Retinal pigment epithelial cell (primary cell): ENCODE measurements around the gene WWC1.

Experiments used
- DNase-seq: peaks from one replicate; pipeline ENCODE4 v3.0.0-alpha.2; 2010; ENCODE audit warnings: low read depth
- H3K4me3 ChIP-seq: 2 replicates; pipeline ENCODE4 v1.5.1; 2011; ENCODE audit warnings: mild to moderate bottlenecking, low read length, control low read depth, moderate library complexity
- CTCF ChIP-seq: conservative IDR thresholded peaks from 2 replicates; pipeline ENCODE4 v1.5.1; 2011; ENCODE audit warnings: low read depth, low read length, control low read depth, inconsistent platforms

WWC1 gene

GRCh38 chr5:168327019-168327421, 35.6 kb downstream of the WWC1 start:
- no peak overlapping the region for H3K4me3 ChIP-seq
- no peak for DNase-seq
- no peak for TF ChIP-seq CTCF

- no peak for DNase-seq
- H3K4me3 ChIP-seq = no peak overlapping the region
- no peak for TF ChIP-seq CTCF
Measured at GRCh38 chr5:168327451-168327850, 36.0 kb downstream of the WWC1 start.

GRCh38 chr5:168327994-168328393, 36.5 kb downstream of the WWC1 start:
- no peak for DNase-seq
- TF ChIP-seq CTCF = no peak
- no peak overlapping the region for H3K4me3 ChIP-seq

DNA sequence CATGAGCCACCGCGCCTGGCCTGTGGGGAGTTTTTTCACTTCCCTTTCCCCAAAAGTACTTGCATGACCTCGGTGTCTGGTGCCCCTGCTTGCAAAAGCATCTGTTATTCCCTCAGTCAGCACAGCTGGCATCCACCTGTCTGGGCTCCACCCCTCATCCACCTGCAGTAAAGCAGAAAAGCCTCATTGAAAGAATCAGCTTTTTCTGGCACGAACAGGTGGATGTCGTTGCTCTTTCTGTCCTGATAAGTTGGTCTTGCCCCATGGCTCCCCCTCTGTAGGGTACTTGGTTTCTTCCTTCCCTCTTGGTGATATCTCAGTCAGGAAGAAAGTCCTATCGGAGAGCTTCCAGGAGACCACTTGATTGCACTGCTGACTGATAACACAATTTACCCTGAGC, 37.4 kb downstream of the WWC1 start:
- no peak overlapping the region for H3K4me3 ChIP-seq
- DNase-seq = no peak
- no peak for TF ChIP-seq CTCF

DNA sequence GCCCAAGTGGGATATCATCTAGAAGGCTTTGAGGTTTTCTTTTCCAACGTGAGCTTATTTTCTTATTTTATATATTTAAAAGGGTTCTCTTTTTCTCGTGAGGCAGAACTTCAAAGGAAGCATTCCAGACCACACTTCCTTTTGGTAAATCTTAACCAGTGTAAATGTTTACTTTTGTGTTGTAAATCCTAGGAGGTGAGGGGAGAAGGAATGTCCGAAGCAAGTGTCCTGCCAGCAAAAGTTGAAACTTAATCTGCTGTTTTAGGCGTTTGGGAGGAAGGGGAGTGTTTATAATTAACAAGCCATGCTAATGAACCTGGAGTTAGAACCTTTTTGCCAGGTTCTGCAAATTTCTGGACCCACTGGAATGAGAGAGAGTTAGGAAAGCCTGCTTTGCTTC, 37.9 kb downstream of the WWC1 start:
- TF ChIP-seq CTCF = no peak
- no peak for DNase-seq
- H3K4me3 ChIP-seq = no peak overlapping the region

- no peak overlapping the region for H3K4me3 ChIP-seq
- no peak for DNase-seq
- no peak for TF ChIP-seq CTCF
Measured at GRCh38 chr5:168332042-168332441, 40.6 kb downstream of the WWC1 start.

DNA sequence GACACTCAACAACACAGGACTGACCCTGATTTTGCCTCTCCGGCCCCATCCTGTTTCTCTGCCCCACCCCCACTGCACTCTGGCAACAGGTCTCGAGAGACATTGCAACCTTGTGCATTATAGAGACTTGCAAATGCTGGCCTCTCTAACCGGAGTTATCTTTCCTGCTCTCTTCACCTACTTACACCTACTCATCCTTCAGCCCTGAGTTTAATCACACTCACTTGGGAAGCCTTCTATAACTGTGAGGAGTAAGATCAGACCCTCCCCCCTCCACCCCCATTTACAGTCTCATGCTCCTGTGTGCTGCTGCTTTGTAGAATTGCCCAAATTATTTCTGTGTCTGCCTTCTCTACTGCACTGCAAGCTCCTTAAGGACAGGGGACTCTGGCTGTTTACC, 42.8 kb downstream of the WWC1 start:
- no peak for TF ChIP-seq CTCF
- no peak for DNase-seq
- no peak overlapping the region for H3K4me3 ChIP-seq
